ENCODE results near the gene INPP5A.

The INPP5A gene

GRCh38 chr10:132684164-132684891, 146.7 kb downstream of the INPP5A start:
- H3K9me3 ChIP-seq (ENCODE audit: insufficient read depth, low read depth, low read length): no peaks in the 10 kb centered on the region
- peak overlapping the region; percentile 61 for H3K4me2 ChIP-seq (ENCODE audit: low read depth, low read length, poor library complexity, severe bottlenecking)
- no peak overlapping the region for H3K9ac ChIP-seq (ENCODE audit: low read depth, low read length, poor library complexity, severe bottlenecking)

GRCh38 chr10:132685101-132685891, 147.7 kb downstream of the INPP5A start:
- H3K9me2 ChIP-seq (replicated peaks; ENCODE audit: low read depth, low read length): no peaks in the 10 kb centered on the region
- H3K9me3 ChIP-seq (ENCODE audit: insufficient read depth, low read depth, low read length): no peaks in the 10 kb centered on the region
- peak overlapping the region; percentile 2 for H3K9ac ChIP-seq (ENCODE audit: low read depth, low read length, poor library complexity, severe bottlenecking)
- peaks cover 21% of the 10 kb centered on the region for H3K4me1 ChIP-seq (ENCODE audit: insufficient read depth, low read length, poor library complexity, severe bottlenecking)
- peak overlapping the region; percentile 61 for H3K4me2 ChIP-seq (ENCODE audit: low read depth, low read length, poor library complexity, severe bottlenecking)
- TF ChIP-seq CTCF (conservative IDR thresholded peaks at IDR 0.05; ENCODE audit: low read length) (no peak), EZH2phosphoT487 (IDR thresholded peaks at IDR 0.05; ENCODE audit: borderline replicate concordance) (no peak)
- peaks cover 8% of the 10 kb centered on the region; the same call in 1 of the 2 replicates for H3K79me2 ChIP-seq (ENCODE audit: insufficient read depth, low read length)
- H2AFZ ChIP-seq (ENCODE audit: low read length): no peak overlapping the region
- no peaks in the 10 kb centered on the region for H3K27me3 ChIP-seq (ENCODE audit: insufficient read depth, low read length, poor library complexity, severe bottlenecking)
- H3K4me3 ChIP-seq (ENCODE audit: low read length, poor library complexity, severe bottlenecking): no peak overlapping the region
- no peaks in the 10 kb centered on the region for H3F3A ChIP-seq (ENCODE audit: low read depth)
- H4K20me1 ChIP-seq (ENCODE audit: insufficient read depth, low read length, poor library complexity, severe bottlenecking): peaks cover 4% of the 10 kb centered on the region
- H3K36me3 ChIP-seq (ENCODE audit: insufficient read depth, low read length): peaks cover 3% of the 10 kb centered on the region; the same call in 1 of the 2 replicates

More at GRCh38 chr10:132684164-132684891, 146.7 kb downstream of the INPP5A start:
- Histone ChIP-seq H3F3A (ENCODE audit: low read depth) (no peaks in the 10 kb centered on the region), H3K27me3 (ENCODE audit: insufficient read depth, low read length, poor library complexity, severe bottlenecking) (no peaks in the 10 kb centered on the region), H2AFZ (ENCODE audit: low read length) (no peak overlapping the region), H3K9me2 (replicated peaks; ENCODE audit: low read depth, low read length) (no peaks in the 10 kb centered on the region), H3K4me3 (ENCODE audit: low read length, poor library complexity, severe bottlenecking) (no peak overlapping the region), H3K36me3 (ENCODE audit: insufficient read depth, low read length) (no peaks in the 10 kb centered on the region), H3K4me1 (ENCODE audit: insufficient read depth, low read length, poor library complexity, severe bottlenecking) (peaks cover 21% of the 10 kb centered on the region), H4K20me1 (ENCODE audit: insufficient read depth, low read length, poor library complexity, severe bottlenecking) (peaks cover 4% of the 10 kb centered on the region), H3K79me2 (ENCODE audit: insufficient read depth, low read length) (peaks cover 8% of the 10 kb centered on the region; the same call in 1 of the 2 replicates)
- TF ChIP-seq EZH2phosphoT487 (IDR thresholded peaks at IDR 0.05; ENCODE audit: borderline replicate concordance): no peak
- no peak for TF ChIP-seq CTCF (conservative IDR thresholded peaks at IDR 0.05; ENCODE audit: low read length)

- TF ChIP-seq CTCF (conservative IDR thresholded peaks at IDR 0.05; ENCODE audit: low read length): no peak
- TF ChIP-seq EZH2phosphoT487 (IDR thresholded peaks at IDR 0.05; ENCODE audit: borderline replicate concordance): no peak
- Histone ChIP-seq H3K4me3 (ENCODE audit: low read length, poor library complexity, severe bottlenecking) (no peak overlapping the region), H4K20me1 (ENCODE audit: insufficient read depth, low read length, poor library complexity, severe bottlenecking) (peaks cover 4% of the 10 kb centered on the region), H2AFZ (ENCODE audit: low read length) (no peak overlapping the region), H3K79me2 (ENCODE audit: insufficient read depth, low read length) (peaks cover 8% of the 10 kb centered on the region; the same call in 1 of the 2 replicates), H3K9me3 (ENCODE audit: insufficient read depth, low read depth, low read length) (no peaks in the 10 kb centered on the region), H3F3A (ENCODE audit: low read depth) (no peaks in the 10 kb centered on the region), H3K9me2 (replicated peaks; ENCODE audit: low read depth, low read length) (no peaks in the 10 kb centered on the region), H3K36me3 (ENCODE audit: insufficient read depth, low read length) (peaks cover 11% of the 10 kb centered on the region; the same call in 1 of the 2 replicates), H3K9ac (ENCODE audit: low read depth, low read length, poor library complexity, severe bottlenecking) (peak overlapping the region; percentile 2), H3K4me1 (ENCODE audit: insufficient read depth, low read length, poor library complexity, severe bottlenecking) (peaks cover 21% of the 10 kb centered on the region), H3K4me2 (ENCODE audit: low read depth, low read length, poor library complexity, severe bottlenecking) (no peak overlapping the region), H3K27me3 (ENCODE audit: insufficient read depth, low read length, poor library complexity, severe bottlenecking) (no peaks in the 10 kb centered on the region)
Measured at GRCh38 chr10:132685921-132686680, 148.5 kb downstream of the INPP5A start.

Data from Loucy (cell line).